WERI-Rb-1 (cell line): ENCODE measurements around the gene SLC47A2.
A peak's percentile ranks its signal among the peaks of the same experiment; 100 is the strongest.

Experiments used
- DNase-seq: peaks from one replicate; pipeline ENCODE4 v3.0.0-alpha.2; 2020
- H3K27ac ChIP-seq: fragments of 250-450 bp; sonication (Bioruptor Pico); 2 replicates; pipeline ENCODE4 v1.5.1; 2020; ENCODE audit warnings: mild to moderate bottlenecking, moderate library complexity
- H3K27me3 ChIP-seq: fragments of 250-450 bp; sonication (Bioruptor Pico); 2 replicates; pipeline ENCODE4 v1.5.1; 2021; ENCODE audit warnings: mild to moderate bottlenecking, low read depth, moderate library complexity; ENCODE audit not compliant: insufficient read depth, severe bottlenecking
- H3K36me3 ChIP-seq: fragments of 250-450 bp; sonication (Bioruptor Pico); 2 replicates; pipeline ENCODE4 v1.5.1; 2020; ENCODE audit warnings: mild to moderate bottlenecking, moderate library complexity
- H3K4me3 ChIP-seq: 2 replicates; pipeline ENCODE4 v1.5.1; 2011; ENCODE audit warnings: low read depth, mild to moderate bottlenecking, control low read depth, low read length
- H3K9me3 ChIP-seq: fragments of 250-450 bp; sonication (Bioruptor Pico); 2 replicates; pipeline ENCODE4 v1.5.1; 2021; ENCODE audit warnings: mild to moderate bottlenecking, moderate library complexity; ENCODE audit not compliant: severe bottlenecking
- TF ChIP-seq, protein P1 (sequence below): IDR thresholded peaks from 2 replicates; pipeline ENCODE4 v1.5.1; 2011; ENCODE audit warnings: low read depth, mild to moderate bottlenecking, control low read depth, inconsistent platforms, low read length

The SLC47A2 gene

DNA sequence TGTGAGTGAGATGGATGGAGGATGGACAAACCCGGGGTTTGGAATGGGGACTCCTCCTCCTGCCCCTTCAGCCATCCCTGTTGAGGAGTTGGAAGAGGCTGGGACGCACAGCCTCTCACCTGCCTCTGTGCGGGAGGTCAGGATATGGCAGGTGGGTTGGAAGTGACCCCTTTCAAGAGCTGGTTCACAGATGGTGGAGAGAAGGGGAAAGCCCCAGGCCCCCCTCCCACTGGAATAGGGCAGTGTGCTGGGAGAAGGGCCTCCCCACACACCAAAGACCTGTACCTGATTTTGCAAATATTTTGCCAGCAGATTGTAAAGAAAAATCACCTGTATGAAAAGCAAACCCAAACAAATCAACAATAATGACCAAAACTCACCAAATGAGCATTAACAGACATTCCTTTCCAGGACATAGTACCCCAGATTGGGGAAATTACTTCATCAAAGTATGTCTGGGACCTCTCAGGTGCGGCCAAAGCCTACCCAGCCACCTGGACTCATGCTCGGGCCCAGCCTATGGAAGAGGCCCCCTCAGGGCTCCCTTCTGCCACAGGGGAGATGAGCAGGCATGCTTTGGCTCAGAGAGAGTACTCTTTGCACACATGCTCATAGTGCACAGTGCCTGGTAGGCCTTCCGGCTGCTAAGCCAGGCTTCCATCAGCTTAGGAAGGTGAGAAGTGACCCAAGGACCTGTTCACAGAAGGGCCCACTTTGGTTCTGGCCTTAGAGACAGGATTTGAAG is 7.8 kb downstream of the SLC47A2 start:
- peak; percentile 37 for DNase-seq
- no peaks in the 10 kb centered on the region for H3K36me3 ChIP-seq
- no peaks in the 10 kb centered on the region for H3K9me3 ChIP-seq
- H3K27me3 ChIP-seq = no peaks in the 10 kb centered on the region
- no peak overlapping the region for H3K27ac ChIP-seq
- H3K4me3 ChIP-seq = no peak overlapping the region
- TF ChIP-seq, protein P1, sequence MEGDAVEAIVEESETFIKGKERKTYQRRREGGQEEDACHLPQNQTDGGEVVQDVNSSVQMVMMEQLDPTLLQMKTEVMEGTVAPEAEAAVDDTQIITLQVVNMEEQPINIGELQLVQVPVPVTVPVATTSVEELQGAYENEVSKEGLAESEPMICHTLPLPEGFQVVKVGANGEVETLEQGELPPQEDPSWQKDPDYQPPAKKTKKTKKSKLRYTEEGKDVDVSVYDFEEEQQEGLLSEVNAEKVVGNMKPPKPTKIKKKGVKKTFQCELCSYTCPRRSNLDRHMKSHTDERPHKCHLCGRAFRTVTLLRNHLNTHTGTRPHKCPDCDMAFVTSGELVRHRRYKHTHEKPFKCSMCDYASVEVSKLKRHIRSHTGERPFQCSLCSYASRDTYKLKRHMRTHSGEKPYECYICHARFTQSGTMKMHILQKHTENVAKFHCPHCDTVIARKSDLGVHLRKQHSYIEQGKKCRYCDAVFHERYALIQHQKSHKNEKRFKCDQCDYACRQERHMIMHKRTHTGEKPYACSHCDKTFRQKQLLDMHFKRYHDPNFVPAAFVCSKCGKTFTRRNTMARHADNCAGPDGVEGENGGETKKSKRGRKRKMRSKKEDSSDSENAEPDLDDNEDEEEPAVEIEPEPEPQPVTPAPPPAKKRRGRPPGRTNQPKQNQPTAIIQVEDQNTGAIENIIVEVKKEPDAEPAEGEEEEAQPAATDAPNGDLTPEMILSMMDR = no peak

DNA sequence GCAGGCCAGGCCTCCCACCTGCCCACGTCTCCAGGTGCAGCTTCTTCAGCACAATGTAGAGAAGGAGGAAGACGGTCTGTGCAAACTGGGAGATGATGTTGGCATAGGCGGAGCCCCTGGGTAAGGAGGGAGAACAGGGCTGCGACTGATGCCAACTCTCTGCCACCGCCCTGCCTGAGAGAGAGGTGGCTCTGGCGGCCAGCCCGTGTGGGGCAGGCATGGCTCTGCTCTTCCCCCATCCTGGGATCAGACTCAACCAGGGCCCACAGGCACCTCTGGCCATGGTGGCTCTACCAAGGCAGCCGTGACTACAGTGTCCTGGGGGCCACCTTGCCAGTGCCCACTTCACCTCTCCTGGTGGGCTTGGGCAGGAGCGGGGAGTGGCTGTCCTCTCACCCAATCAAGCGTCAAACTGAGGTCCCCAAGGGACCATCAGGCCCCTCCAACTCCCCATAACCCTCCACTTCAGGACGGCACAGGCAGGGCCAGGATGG is 8.6 kb downstream of the SLC47A2 start:
- Histone ChIP-seq H3K27ac (peak overlapping the region; percentile 53), H3K4me3 (no peak overlapping the region)
- DNase-seq = no peak

DNA sequence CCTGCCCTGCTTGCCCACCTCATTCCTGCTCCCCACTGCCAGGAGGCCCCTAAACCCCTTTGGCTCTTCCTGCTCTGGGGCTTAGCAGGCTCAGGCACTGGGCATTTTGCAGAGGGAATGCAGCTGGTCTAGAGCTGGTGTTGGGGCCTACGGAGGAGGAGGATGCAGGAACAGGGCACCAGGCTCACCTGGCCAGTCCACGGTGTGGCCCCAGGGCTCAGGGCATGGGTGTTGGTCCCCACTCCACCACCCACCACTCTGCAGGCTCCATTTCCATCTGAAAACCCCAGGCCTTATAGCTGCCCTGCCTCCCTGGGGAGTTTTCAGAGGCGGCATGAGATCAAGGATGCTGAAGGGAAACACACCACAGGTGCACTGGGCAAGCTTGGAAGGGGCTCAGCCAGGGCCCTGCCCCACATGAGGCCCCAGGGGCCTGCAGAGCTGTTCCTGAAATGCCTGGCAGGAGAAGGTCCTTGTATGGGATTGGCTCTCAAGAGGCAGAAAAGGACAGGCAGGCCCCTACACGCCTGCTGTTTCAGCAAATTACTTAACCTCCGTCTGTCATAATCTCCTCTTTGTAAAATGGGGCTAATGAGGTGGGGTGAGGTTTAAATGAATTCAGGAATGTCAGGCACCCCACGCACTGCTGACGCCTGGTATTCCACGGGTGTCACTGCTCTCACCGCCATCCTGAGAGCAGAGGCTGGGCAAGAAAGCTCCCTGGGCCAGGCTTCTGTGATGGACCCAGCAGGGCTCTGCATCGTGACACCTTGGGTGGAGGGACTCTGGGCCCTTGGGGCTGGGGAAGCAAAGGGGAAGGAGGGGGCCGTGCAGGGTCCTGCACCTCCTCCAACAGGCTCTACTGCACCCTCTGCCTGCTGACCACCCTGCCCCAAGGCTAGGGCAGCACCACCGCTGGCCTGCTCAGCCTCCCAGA is 9.3 kb downstream of the SLC47A2 start:
- H3K9me3 ChIP-seq = no peaks in the 10 kb centered on the region
- H3K27ac ChIP-seq = peak overlapping the region; percentile 53

More for the DNA sequence above, 8.6 kb downstream of the SLC47A2 start:
- no peaks in the 10 kb centered on the region for H3K27me3 ChIP-seq
- H3K9me3 ChIP-seq = no peaks in the 10 kb centered on the region
- H3K36me3 ChIP-seq = no peaks in the 10 kb centered on the region
- TF ChIP-seq, protein P1 = no peak

DNA sequence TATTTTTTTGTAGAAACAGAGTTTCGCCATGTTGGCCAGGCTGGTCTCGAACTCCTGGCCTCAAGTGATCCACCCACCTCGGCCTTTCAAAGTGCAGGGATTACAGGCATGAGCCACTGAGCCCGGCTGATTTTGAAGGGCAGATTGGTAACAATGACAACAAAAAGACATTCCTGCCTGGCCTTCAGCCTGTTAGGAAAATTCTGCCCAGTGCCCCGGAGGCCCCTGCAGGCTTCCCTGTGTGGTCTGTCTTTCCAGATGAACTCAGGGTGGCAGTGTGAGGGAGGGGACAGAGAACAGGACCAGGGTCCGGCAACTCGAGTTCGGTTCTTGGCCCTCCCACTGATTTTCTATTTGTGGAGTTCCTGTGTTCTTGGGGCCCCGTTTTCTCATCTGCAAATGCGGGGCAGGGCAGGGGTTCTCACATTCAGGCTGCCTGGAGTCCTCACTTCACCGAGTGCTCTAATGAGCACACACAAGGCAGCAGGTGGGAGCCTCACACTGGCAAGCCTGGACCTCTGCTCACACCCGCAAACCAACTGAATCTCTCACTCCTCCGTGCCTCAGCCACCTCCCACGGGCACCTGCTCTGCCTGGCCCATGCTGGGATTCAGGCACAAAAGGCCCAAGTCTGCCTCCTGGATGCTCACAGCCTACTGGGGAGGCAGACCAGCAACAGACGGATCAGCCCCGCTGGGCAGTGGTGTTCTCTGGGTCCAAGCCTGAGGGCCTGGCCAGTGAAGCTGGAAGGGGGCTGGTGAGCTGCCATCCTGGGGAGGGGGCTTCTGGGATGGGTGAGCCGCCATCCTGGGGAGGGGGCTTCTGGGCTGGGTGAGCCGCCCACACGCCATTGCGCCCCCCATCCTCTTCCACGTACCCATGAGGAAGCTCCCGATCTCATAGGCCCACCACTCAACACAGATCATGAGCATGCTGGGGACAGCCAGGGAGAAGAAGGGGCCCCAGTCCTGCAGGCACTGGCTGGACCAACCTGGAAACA is 10.3 kb downstream of the SLC47A2 start:
- H3K27me3 ChIP-seq = no peaks in the 10 kb centered on the region
- no peaks in the 10 kb centered on the region for H3K36me3 ChIP-seq
- H3K27ac ChIP-seq = peak overlapping the region; percentile 53
- no peaks in the 10 kb centered on the region for H3K9me3 ChIP-seq
- H3K4me3 ChIP-seq = no peak overlapping the region
- no peak for DNase-seq
- TF ChIP-seq, protein P1 = no peak

More for the DNA sequence above, 9.3 kb downstream of the SLC47A2 start:
- Histone ChIP-seq H3K27me3 (no peaks in the 10 kb centered on the region), H3K36me3 (no peaks in the 10 kb centered on the region), H3K4me3 (no peak overlapping the region)
- peak; percentile 78 for DNase-seq
- TF ChIP-seq, protein P1 = no peak

DNA sequence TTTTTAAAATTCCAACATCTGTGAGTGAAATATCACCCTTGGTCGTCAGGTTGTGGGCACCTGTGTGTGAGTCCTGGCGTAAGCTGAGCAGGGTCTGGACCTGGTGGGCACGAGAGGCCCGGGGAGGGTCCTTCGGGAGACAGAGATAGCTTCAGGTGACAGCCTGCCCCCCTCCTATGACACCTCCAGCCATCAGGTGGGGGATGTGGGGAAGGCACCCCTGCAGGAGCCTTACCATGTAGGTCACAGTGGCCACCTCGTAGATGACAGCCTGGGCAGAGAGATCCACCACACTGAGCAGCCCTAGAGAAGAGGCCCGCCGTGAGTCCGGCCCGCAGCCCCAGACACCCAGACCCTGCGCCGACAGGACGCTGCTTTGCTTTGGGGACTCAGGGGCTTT is 11.2 kb downstream of the SLC47A2 start:
- H3K9me3 ChIP-seq = no peaks in the 10 kb centered on the region
- no peak overlapping the region for H3K27ac ChIP-seq
- H3K27me3 ChIP-seq = no peaks in the 10 kb centered on the region
- no peak overlapping the region for H3K4me3 ChIP-seq
- DNase-seq = no peak
- TF ChIP-seq, protein P1 = no peak
- no peaks in the 10 kb centered on the region for H3K36me3 ChIP-seq
